ENCODE measurements around the gene GPC3. TPM values are rescaled to one million over a fixed set of nuclear protein-coding genes. Genes with fewer than 3 reads are reported as not detected.

Gene GPC3
- polyA plus RNA-seq, 3 donors = not detected

DNA sequence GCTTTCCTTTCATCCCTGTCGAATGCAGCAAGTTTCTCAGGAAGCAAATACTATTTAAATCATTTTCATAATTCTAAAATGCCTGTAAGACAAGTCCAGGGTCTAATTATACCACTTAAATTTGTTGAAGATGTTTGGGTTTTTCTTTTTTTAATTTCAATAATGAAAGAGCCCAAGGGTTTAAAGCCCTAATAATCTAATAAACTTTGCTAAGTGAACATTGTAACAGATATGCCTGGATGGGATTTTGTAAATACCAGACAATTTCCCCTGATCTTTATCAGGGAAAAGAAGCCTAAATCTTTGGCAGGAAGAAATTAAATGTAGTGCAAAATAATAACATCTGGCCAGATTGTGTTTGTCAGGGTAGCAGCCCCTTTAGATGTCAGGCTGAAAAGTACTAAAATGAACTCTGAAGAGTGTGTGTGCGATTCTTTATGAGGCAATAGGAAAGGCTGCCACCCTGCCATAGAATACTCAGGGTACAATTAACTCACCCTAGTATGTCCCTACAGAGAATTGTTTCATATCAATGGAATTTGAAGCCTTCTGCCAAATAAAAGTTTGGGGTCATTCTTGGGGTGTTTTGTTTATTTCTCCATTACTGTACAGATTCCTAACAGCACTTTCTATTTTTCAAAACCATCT lies 45.6 kb downstream of the GPC3 start:
- H3K79me2 ChIP-seq (ENCODE audit: insufficient read depth, low read length) = no peaks in the 10 kb centered on the region
- H3K27ac ChIP-seq (ENCODE audit: low read depth in 1 of 2, low read length in 2 of 2) = no peak overlapping the region
- H3K4me3 ChIP-seq (replicated peaks in 1 of 3; ENCODE audit: low read depth in 2 of 3, low read length in 3 of 3) = no peak overlapping the region
- peaks cover 0 to 3% (median 0%) of the 10 kb centered on the region in 3 donors for H3K27me3 Mint-ChIP-seq (ENCODE audit: low read depth in 3 of 3)
- WGBS (ENCODE audit: insufficient coverage) = no CpG with 5 or more reads among the region's 2 CpGs
- intact Hi-C loops (cut with micrococcal nuclease) = no loop called here
- peaks cover 0 to 2% (median 0%) of the 10 kb centered on the region in 7 donors for H3K9me3 Mint-ChIP-seq
- no peaks in the 10 kb centered on the region for H3K4me1 ChIP-seq (ENCODE audit: control insufficient read depth in 1 of 2, insufficient read depth in 2 of 2, low read length in 2 of 2)
- TF ChIP-seq, protein P1, sequence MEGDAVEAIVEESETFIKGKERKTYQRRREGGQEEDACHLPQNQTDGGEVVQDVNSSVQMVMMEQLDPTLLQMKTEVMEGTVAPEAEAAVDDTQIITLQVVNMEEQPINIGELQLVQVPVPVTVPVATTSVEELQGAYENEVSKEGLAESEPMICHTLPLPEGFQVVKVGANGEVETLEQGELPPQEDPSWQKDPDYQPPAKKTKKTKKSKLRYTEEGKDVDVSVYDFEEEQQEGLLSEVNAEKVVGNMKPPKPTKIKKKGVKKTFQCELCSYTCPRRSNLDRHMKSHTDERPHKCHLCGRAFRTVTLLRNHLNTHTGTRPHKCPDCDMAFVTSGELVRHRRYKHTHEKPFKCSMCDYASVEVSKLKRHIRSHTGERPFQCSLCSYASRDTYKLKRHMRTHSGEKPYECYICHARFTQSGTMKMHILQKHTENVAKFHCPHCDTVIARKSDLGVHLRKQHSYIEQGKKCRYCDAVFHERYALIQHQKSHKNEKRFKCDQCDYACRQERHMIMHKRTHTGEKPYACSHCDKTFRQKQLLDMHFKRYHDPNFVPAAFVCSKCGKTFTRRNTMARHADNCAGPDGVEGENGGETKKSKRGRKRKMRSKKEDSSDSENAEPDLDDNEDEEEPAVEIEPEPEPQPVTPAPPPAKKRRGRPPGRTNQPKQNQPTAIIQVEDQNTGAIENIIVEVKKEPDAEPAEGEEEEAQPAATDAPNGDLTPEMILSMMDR (IDR thresholded peaks at IDR 0.05) = no peak
- H4K20me1 ChIP-seq (ENCODE audit: insufficient read depth, low read length) = no peaks in the 10 kb centered on the region
- no peaks in the 10 kb centered on the region for H3K4me1 Mint-ChIP-seq
- H3K4me2 ChIP-seq (replicated peaks; ENCODE audit: extremely low read depth, low read length, poor library complexity, severe bottlenecking) = no peak overlapping the region
- no peak overlapping the region for H3K27ac Mint-ChIP-seq
- no peaks in the 10 kb centered on the region for H3K36me3 Mint-ChIP-seq
- no peak overlapping the region for H3K9ac ChIP-seq (ENCODE audit: insufficient read depth, low read length, poor library complexity, severe bottlenecking)
- H3K9me3 ChIP-seq (replicated peaks in 1 of 2; ENCODE audit: control insufficient read depth in 1 of 2, insufficient read depth in 1 of 2, low read length in 2 of 2) = no peaks in the 10 kb centered on the region
- no peak overlapping the region for H3K4me3 Mint-ChIP-seq
- no peak overlapping the region for H2AFZ ChIP-seq (ENCODE audit: insufficient read depth, low read depth, low read length, poor library complexity, severe bottlenecking)
- peaks cover 0 to 5% of the 10 kb centered on the region in 2 donors for H3K27me3 ChIP-seq (ENCODE audit: control insufficient read depth in 2 of 2, insufficient read depth in 2 of 2, low read length in 2 of 2)
- no peak for DNase-seq
- no peaks in the 10 kb centered on the region for H3K36me3 ChIP-seq (replicated peaks in 1 of 2; ENCODE audit: control insufficient read depth in 1 of 2, insufficient read depth in 2 of 2, low read length in 2 of 2)

DNA sequence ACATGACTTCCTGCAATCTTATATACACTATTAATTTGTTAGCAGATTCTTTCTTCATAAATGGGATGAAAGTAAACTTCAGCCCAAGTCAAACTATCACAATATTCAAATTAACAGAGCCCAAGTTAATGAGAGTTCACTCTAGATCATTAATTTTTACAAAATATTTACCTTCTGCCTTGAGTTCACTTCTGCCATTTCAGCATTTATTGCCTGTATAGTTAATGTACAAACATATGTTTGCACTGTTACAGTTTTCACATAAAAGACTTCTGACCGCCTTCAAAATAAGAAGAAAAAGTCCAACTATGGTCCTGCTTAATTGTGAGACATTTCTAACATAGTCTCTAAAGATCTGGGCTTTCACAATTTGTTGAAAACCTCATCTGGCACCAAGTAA lies 46.9 kb downstream of the GPC3 start:
- peaks cover 0 to 5% of the 10 kb centered on the region in 2 donors for H3K27me3 ChIP-seq (ENCODE audit: control insufficient read depth in 2 of 2, insufficient read depth in 2 of 2, low read length in 2 of 2)
- intact Hi-C loops (cut with micrococcal nuclease) = no loop called here
- no CpG with 5 or more reads among the region's 1 CpG for WGBS (ENCODE audit: insufficient coverage)
- no peak overlapping the region for H3K9ac ChIP-seq (ENCODE audit: insufficient read depth, low read length, poor library complexity, severe bottlenecking)
- no peak overlapping the region for H3K4me3 ChIP-seq (replicated peaks in 1 of 3; ENCODE audit: low read depth in 2 of 3, low read length in 3 of 3)
- no peak overlapping the region for H3K4me2 ChIP-seq (replicated peaks; ENCODE audit: extremely low read depth, low read length, poor library complexity, severe bottlenecking)
- Mint-ChIP-seq H3K9me3 (peaks cover 0 to 2% (median 0%) of the 10 kb centered on the region in 7 donors), H3K27ac (no peak overlapping the region), H3K27me3 (ENCODE audit: low read depth in 3 of 3) (peaks cover 0 to 1% (median 0%) of the 10 kb centered on the region in 3 donors), H3K4me3 (no peak overlapping the region), H3K4me1 (no peaks in the 10 kb centered on the region), H3K36me3 (no peaks in the 10 kb centered on the region)
- no peaks in the 10 kb centered on the region for H3K79me2 ChIP-seq (ENCODE audit: insufficient read depth, low read length)
- DNase-seq = no peak
- no peak overlapping the region for H2AFZ ChIP-seq (ENCODE audit: insufficient read depth, low read depth, low read length, poor library complexity, severe bottlenecking)
- no peak overlapping the region for H3K27ac ChIP-seq (ENCODE audit: low read depth in 1 of 2, low read length in 2 of 2)
- H4K20me1 ChIP-seq (ENCODE audit: insufficient read depth, low read length) = no peaks in the 10 kb centered on the region
- no peaks in the 10 kb centered on the region for H3K36me3 ChIP-seq (replicated peaks in 1 of 2; ENCODE audit: control insufficient read depth in 1 of 2, insufficient read depth in 2 of 2, low read length in 2 of 2)
- no peaks in the 10 kb centered on the region for H3K4me1 ChIP-seq (ENCODE audit: control insufficient read depth in 1 of 2, insufficient read depth in 2 of 2, low read length in 2 of 2)
- no peaks in the 10 kb centered on the region for H3K9me3 ChIP-seq (replicated peaks in 1 of 2; ENCODE audit: control insufficient read depth in 1 of 2, insufficient read depth in 1 of 2, low read length in 2 of 2)
- TF ChIP-seq, protein P1 (IDR thresholded peaks at IDR 0.05) = no peak
